Neural crest cell (in vitro differentiated cells): ENCODE measurements around the gene OR2S2. TPM values are rescaled to one million over a fixed set of nuclear protein-coding genes. Genes with fewer than 3 reads are reported as not detected.
"Not testable (repeated sequence)": the region's sequence is repeated elsewhere in the genome, so short reads cannot be mapped to it uniquely, and the experiment has no call there.

Source experiments
- DNase-seq: peaks from one replicate; pipeline ENCODE4 v3.0.0; 2021; ENCODE audit warnings: low read depth, mixed read lengths, low spot score
- H3K27ac Mint-ChIP-seq: one replicate; pipeline ENCODE4 v1.8.0; 2021; ENCODE audit warnings: mild to moderate bottlenecking, mixed read lengths; ENCODE audit not compliant: unreplicated experiment
- H3K27me3 Mint-ChIP-seq: 2 replicates; pipeline ENCODE4 v1.8.0; 2021; ENCODE audit warnings: low read depth, mild to moderate bottlenecking, mixed read lengths
- H3K36me3 Mint-ChIP-seq: 2 replicates; pipeline ENCODE4 v1.8.0; 2021; ENCODE audit warnings: low read depth, mild to moderate bottlenecking, mixed read lengths
- H3K4me1 Mint-ChIP-seq: 2 replicates; pipeline ENCODE4 v1.8.0; 2021; ENCODE audit warnings: mixed read lengths
- H3K4me3 Mint-ChIP-seq: one replicate; pipeline ENCODE4 v1.8.0; 2021; ENCODE audit warnings: mild to moderate bottlenecking, mixed read lengths
- H3K9me3 Mint-ChIP-seq: 2 replicates; pipeline ENCODE4 v1.8.0; 2021; ENCODE audit warnings: mixed read lengths
- total RNA-seq: library from RNA; stranded (reverse); gene quantifications from 2 replicates; pipeline ENCODE4 v1.2.1, GENCODE V29; 2021
- TF ChIP-seq, protein P1 (sequence below): fragments of 200-600 bp; sonication (generic); conservative IDR thresholded peaks from 2 replicates; pipeline ENCODE4 v1.5.0; 2021; ENCODE audit warnings: antibody characterized with exemption, mild to moderate bottlenecking

The OR2S2 gene
- total RNA-seq, 1 donor from 2014 or later, result not detected

DNA sequence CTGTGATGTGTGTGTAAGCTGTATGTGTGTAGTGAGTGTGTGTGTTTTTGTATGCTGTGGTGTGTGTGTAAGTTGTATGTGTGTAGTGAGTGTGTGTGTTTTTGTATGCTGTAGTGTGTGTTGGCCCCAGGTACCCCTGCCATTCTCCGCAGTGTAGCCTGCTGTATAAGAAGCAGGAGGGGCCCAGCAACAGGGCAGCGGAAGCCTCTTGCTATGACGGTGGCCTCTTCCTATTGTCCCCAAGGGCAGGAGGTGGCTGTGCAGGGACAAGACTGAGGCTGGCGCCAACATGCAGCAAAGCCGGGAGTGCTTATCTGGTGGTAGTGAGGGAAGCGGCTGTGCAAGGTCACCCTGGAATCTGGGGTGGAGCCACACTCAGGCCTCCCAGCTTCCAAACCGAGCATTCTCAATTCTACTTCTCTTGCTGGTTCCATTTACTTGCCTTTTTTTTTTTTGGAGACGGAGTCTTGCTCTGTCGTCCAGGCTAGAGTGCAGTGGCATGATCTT, 43.6 kb downstream of the OR2S2 start:
- Mint-ChIP-seq H3K27me3 (no peaks in the 10 kb centered on the region), H3K27ac (no peak overlapping the region), H3K36me3 (no peaks in the 10 kb centered on the region), H3K9me3 (no peaks in the 10 kb centered on the region), H3K4me1 (peaks cover 5% of the 10 kb centered on the region), H3K4me3 (no peak overlapping the region)
- peak; percentile 34 for DNase-seq
- TF ChIP-seq, protein P1, sequence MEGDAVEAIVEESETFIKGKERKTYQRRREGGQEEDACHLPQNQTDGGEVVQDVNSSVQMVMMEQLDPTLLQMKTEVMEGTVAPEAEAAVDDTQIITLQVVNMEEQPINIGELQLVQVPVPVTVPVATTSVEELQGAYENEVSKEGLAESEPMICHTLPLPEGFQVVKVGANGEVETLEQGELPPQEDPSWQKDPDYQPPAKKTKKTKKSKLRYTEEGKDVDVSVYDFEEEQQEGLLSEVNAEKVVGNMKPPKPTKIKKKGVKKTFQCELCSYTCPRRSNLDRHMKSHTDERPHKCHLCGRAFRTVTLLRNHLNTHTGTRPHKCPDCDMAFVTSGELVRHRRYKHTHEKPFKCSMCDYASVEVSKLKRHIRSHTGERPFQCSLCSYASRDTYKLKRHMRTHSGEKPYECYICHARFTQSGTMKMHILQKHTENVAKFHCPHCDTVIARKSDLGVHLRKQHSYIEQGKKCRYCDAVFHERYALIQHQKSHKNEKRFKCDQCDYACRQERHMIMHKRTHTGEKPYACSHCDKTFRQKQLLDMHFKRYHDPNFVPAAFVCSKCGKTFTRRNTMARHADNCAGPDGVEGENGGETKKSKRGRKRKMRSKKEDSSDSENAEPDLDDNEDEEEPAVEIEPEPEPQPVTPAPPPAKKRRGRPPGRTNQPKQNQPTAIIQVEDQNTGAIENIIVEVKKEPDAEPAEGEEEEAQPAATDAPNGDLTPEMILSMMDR, result no peak

DNA sequence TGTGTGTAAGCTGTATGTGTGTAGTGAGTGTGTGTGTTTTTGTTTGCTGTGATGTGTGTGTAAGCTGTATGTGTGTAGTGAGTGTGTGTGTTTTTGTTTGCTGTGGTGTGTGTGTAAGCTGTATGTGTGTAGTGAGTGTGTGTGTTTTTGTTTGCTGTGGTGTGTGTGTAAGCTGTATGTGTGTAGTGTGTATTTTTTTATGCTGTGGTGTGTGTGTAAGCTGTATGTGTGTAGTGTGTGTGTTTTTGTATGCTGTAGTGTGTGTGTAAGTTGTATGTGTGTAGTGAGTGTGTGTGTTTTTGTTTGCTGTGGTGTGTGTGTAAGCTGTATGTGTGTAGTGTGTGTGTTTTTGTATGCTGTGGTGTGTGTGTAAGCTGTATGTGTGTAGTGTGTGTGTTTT, 44.5 kb downstream of the OR2S2 start:
- peaks cover 13% of the 10 kb centered on the region for H3K4me1 Mint-ChIP-seq
- DNase-seq, H3K9me3 Mint-ChIP-seq, H3K4me3 Mint-ChIP-seq, H3K27me3 Mint-ChIP-seq, H3K27ac Mint-ChIP-seq, H3K36me3 Mint-ChIP-seq: not testable (repeated sequence)

DNA sequence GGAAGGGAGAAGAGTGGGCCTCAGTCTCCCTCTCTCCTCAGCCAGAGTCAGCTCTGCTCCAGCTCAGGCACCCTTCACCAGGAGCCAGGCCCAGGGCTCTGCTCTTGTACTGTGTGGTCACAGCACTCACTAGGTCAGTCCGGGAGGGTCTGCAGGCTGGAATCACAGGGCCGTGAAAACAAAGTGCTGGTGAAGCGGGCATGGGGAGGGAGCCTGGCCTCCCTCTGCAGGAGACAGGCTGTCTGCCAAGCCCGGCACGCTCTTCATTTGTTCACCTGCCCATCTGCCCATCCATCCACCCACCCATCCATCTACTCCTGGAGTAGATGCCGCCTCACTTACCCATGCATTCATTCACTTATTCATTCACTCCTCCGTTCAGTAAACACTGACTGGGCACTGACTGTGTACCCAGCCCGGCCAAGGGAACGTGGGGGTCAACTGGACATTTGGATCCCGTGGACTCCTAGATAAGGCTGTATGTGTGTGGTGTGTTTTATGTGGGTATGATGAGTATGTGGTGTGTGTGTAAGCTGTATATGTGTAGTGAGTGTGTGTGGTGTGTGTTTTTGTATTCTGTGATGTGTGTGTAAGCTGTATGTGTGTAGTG, 45.1 kb downstream of the OR2S2 start:
- Mint-ChIP-seq H3K4me3 (no peak overlapping the region), H3K9me3 (no peaks in the 10 kb centered on the region)
- TF ChIP-seq, protein P1, result no peak

DNA sequence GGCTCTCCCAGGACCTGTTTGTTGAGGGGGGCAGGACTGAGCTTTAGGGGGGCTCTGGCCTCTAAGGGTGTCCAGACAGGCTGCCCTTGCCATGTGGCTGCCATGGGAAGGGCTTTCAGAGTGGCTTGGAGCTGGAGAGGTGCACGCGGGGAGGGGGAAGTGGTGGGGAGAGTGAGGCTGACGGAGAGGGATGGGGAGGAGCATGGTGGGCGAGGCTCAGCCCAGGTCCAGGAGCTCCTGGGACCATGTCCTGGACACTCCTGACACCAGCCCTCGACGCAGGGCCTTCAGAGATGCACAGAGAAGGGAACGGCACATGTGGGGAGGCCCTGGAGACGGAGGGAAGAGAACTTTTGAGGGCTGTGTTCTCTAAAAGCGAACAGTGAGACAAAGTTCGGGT, 46.3 kb downstream of the OR2S2 start:
- Mint-ChIP-seq H3K27ac (peak overlapping the region; percentile 62), H3K4me1 (peaks cover 30% of the 10 kb centered on the region), H3K27me3 (no peaks in the 10 kb centered on the region), H3K4me3 (no peak overlapping the region), H3K36me3 (no peaks in the 10 kb centered on the region), H3K9me3 (no peaks in the 10 kb centered on the region)
- TF ChIP-seq, protein P1, result no peak
- DNase-seq, result no peak

More for the DNA sequence above, 45.1 kb downstream of the OR2S2 start:
- DNase-seq, result no peak
- H3K36me3 Mint-ChIP-seq, result no peaks in the 10 kb centered on the region
- no peak overlapping the region for H3K27ac Mint-ChIP-seq
- H3K27me3 Mint-ChIP-seq, result no peaks in the 10 kb centered on the region
- peaks cover 18% of the 10 kb centered on the region for H3K4me1 Mint-ChIP-seq

DNA sequence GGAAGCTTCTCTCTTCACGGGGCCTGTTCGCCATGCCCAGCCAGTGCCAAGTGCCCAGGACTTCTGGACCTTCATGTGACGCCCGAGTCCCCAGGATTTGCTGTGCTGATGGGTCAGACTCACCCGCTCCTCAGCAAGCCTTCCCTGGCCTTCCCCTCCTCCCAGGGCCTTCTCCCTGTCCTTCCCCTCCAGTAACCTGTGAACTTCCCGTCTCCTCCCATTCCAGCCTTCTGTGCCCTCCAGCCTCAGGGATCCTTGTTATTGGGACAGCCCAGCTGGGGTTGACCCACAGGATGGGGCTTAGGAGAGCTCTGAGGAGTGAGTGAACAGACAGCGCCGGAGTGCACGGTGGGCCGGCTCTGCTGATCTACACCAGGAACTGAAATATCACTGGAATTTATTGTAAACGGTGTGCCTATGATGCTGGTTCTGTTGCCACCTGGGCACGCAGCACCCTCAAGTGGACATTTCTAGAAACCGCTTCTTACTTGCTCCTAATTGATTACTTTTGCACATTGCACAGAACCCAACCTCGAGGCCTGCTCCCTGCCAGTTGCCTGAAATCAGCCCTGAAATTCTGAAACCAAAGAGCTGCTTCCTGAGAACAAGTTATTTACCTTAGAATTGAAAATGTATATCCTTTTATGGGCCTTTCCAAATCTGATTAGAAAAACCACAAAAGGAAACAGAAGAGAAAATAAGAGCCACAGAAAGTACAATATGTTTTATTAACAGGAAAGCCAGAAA, 47.2 kb downstream of the OR2S2 start:
- no peak for DNase-seq
- no peaks in the 10 kb centered on the region for H3K9me3 Mint-ChIP-seq
- no peaks in the 10 kb centered on the region for H3K36me3 Mint-ChIP-seq
- H3K4me3 Mint-ChIP-seq, result no peak overlapping the region
- H3K27me3 Mint-ChIP-seq, result no peaks in the 10 kb centered on the region
- H3K4me1 Mint-ChIP-seq, result peaks cover 32% of the 10 kb centered on the region
- no peak overlapping the region for H3K27ac Mint-ChIP-seq
- TF ChIP-seq, protein P1, result peak; percentile 52
